ENCODE measurements around the gene LRRC75A. TPM values are rescaled to one million over a fixed set of nuclear protein-coding genes. Genes with fewer than 3 reads are reported as not detected.
"Not testable (repeated sequence)": the region's sequence is repeated elsewhere in the genome, so short reads cannot be mapped to it uniquely, and the experiment has no call there.

LRRC75A gene
- polyA plus RNA-seq, 4 donors: 4.4 to 5.4 (median 4.9) TPM

DNA sequence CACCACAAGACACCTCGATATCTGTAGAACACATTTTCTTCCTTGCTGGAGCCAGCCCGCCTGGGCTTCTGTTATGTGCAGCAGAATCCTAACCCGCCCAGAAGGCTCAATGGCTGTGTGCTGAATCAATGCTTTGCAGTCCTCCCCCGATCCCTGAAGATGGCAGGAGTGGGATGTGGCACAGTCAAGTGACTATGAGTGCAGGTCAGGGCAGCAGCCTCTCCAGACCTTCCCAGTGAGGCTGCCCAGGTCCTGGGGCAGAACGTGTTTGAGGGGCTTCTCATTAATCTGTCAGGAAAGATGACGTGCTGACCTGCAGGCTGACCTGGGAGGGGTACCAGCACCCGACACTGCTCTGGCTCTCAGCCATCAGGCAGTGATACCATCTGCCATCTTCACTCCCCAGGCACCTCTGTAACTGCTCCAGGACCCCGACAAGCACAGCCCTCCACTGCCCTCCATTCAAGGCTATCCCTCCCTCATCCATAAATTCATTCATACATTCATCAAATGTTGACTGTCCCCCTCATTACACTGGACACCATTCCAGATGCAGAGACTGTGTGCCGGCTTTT is 35.2 kb downstream of the LRRC75A start:
- DNase-seq (ENCODE audit: low read depth in 4 of 4, low spot score in 2 of 4): no peak

DNA sequence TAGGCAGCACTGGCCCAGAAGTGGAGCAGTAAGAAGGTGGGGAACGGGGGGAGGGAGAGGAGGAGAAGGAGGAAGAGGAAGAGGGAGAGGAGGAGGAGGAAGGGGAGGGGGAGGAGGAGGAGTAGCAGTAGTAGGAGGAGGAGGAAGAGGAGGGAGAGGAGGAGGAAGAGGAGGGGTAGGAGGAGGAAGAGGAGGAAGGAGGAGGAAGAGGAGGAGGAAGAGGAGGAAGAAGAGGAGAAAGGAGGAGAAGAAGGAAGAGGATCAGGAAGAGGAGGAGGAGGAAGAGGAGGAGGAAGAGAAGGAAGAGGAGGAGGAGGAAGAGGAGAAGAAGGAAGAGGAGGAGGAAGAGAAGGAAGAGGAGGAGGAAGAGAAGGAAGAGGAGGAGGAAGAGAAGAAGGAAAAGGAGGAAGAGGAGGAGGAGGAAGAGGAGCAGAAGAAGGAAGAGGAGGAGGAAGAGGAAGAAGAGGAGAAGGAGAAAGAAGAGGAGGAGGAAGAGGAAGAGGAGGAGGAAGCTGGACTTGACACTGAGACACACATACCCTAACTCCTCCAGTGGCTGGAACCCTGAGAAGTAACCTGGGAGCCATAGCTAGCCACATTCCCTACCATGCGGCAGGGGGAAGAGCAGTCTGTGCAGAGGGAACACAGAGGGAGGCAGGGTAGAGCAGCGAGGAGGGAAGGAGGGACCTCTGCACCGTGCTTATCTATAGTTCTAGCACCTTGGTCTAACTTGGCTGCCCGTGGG is 35.8 kb downstream of the LRRC75A start:
- no peak for DNase-seq (ENCODE audit: low read depth in 4 of 4, low spot score in 2 of 4)

DNA sequence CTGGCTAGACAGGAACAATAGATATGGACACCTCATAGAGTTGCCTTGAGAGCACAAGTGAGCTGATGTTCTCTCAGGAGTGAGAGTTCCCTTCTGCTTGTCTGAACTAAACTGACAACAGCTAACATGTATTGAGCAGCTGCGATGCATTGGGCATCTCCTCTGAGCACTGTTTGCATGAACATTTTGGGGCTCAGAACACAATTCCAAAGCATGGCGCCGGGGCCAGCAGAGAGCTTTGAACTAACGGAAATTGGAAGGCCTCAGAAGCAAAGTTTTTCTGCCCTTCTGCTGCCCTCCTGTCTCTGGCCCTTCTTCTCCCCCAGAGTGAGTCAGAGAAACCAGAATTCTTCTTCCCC is 38.5 kb downstream of the LRRC75A start:
- no peak for DNase-seq (ENCODE audit: low read depth in 4 of 4, low spot score in 2 of 4)

DNA sequence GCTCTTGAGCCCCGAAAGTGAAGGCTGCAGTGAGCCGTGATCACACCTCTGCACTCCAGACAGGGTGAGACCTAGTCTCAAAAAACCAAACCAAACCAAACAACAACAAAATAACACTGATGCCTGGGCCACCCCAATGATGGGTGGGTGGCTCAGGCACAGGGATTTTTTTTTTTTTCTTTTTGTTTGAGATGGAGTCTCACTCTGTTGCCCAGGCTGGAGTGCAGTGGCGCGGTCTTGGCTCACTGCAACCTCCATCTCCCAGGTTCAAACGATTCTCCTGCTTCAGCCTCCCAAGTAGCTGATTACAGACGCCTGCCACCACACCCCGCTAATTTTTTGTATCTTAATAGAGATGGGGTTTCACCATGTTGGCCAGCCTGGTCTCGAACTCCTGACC is 39.7 kb downstream of the LRRC75A start:
- DNase-seq (ENCODE audit: low read depth in 4 of 4, low spot score in 2 of 4): not testable (repeated sequence)

DNA sequence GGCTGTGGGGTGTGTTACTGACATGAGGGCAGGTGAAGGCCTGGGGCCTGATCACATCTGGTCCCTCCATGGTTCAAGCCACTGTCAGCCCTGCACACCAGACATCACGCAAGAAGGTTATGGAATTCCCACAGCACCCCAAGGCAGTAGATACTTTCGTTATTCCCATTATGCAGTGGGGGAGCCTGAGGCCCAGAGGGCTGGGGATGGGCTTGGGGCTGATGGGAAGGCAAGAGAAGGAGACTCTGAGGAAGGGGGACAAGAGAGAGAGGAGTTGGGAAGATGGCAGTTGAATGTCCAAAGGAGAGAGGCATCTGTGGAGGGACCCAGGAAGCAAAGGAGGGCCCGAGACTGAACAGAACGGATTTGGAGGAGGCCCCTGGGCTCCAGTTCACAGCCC is 42.0 kb downstream of the LRRC75A start:
- no peak for DNase-seq (ENCODE audit: low read depth in 4 of 4, low spot score in 2 of 4)

DNA sequence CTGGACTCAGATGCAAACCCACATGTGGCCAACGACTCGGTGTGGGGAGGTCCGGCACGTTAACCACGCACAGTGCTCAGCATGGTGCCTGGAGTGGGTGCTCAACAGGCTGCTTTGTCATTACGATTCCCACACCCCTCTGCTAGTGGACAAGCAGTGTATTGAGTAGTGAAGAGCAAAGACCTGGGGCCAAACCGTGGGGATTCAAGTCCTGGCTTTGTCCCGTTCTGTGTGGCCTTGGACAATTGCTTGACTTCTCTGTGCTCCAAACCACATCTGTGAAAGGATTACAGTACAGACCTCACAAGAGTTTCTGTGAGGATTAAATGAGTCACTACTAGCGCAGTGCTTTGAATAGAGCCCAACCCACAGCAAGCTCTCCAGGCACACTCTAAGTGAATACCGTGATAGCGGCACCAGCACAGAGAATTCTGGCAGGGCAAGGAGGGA is 42.8 kb downstream of the LRRC75A start:
- DNase-seq (ENCODE audit: low read depth in 4 of 4, low spot score in 2 of 4): no peak

DNA sequence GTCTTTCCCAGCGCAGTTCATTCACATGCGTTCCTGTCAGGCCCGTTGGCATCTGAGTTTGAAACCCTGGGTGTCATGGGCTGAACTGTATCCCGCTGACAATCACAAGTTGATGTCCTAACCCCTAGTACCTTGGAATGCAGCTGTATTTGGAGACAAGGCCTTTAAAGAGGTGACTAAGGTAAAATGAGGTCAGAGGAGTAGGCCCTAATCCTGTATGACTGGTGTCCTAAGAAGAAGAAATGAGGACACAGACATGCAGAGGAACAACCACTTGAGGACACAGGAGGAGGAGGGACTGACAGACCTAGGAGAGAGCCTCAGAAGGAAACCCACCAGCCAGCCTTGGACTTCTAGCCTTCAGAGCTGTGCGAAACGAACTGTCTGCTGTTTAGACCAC is 43.5 kb downstream of the LRRC75A start:
- no peak for DNase-seq (ENCODE audit: low read depth in 4 of 4, low spot score in 2 of 4)

DNA sequence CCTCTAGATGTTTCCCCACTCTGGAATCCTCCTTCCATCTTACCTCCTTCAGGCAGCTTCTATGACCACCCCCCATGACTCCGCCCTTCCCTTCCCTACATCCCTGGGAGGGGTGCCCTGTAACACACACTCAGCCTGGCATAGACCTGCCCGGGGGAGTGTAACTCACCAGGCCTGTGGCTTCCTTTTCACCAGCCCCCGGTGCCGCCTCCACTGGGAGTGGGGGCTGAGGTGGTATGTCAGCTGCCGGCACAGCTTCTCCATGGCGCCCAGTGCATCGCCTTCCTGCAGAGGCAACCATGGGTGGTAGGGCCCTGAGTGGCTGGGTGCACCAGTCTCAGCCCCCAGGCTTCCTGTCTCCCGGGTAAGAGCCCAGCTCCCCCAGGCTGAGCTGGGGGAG is 44.3 kb downstream of the LRRC75A start:
- DNase-seq (ENCODE audit: low read depth in 4 of 4, low spot score in 2 of 4): no peak

DNA sequence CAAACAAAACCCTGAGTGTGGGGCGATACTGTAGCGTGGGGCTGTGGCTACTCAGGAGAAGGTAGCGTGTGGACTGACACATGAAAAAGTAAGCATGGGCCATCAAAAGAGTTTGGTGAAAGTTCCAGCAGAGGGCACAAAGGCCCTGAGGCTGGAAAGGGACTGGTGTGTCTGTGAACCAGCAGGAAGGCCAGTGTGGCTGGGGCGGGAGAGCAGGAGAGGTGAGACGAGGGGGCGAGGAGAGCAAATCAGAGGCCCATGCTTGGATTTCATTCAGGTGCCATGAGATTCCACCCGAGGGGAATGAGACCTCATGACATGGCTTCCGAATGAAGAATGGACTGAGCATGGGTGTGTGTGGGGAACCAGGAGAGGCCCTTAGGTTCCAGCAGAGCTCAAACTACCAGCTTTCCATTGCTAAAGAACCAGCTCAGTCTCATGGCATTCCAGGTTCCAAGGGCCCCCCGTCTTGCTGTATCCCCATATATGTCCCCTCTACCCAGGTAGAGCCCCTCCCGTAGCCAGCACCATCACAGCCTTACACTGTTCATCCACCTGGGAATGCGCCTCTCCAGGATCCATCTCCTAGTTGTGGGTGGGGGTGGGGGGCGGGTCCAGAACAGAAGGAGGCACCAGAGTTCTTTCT is 45.5 kb downstream of the LRRC75A start:
- no peak for DNase-seq (ENCODE audit: low read depth in 4 of 4, low spot score in 2 of 4)

DNA sequence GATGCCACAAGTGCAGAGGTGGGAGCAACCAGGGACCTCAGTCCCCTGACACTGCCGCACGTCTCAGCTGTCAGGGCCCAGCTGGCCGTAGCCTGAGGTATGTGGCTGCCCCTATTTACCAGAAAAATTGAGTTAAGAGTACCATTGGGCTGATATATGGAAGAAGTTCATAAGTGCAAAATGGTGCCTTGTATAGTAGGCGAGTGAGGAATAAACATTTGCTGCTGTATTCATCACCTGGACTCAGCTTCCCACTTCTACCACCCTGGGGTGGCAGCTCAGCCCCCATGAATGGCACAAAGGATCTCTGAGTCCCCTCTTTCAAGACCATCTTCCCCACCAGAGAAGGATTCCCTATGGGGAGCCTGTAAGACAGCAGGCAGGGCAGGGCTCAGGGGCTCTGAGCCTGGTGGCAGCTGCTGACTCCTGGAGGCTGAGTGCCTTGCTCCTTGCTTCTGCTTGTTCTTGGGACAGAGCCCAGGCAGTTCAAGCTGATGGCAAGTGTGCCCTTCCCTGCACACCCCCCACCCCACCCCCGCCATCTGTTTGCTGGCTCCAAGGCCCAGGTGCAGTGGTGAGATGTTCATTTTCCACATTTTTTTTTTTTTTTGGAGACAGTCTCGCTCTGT is 47.6 kb downstream of the LRRC75A start:
- no peak for DNase-seq (ENCODE audit: low read depth in 4 of 4, low spot score in 2 of 4)

DNA sequence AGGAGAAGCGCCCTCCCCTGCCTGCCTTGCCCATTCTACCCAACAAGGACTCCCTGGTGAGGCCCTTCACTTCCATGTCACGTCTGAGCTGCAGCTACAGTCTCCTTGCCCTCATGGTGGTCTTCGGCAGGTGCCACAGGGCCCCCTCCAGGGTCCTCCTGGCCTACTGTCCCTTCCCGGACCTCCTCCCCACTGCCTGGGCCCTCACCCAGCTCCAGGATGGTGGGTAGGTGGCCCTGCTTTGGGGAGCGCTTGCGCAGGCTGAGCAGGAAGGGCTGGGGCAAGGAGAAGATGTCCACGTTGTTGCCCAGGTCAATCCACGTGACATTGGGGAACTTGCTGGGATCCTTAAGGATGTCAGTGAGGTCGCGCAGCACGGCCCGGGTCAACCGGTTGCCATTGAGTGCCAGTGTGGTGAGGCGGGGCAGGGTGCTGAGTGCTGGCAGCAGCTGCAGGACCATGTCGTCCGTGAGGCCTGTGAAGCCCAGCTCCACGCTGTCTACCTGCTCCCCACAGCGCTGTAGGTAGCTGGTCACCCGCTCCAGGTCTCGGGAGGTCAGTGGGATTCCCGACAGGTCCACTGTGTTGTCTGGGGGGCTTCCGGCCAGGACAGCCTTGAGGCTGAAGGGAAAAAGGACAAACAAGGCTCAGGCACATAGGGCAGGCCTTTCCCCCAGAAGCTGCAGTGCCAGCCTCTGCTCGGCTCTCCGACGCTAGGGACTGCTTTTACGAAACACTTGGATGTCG is 48.3 kb downstream of the LRRC75A start:
- DNase-seq (ENCODE audit: low read depth in 4 of 4, low spot score in 2 of 4): no peak

DNA sequence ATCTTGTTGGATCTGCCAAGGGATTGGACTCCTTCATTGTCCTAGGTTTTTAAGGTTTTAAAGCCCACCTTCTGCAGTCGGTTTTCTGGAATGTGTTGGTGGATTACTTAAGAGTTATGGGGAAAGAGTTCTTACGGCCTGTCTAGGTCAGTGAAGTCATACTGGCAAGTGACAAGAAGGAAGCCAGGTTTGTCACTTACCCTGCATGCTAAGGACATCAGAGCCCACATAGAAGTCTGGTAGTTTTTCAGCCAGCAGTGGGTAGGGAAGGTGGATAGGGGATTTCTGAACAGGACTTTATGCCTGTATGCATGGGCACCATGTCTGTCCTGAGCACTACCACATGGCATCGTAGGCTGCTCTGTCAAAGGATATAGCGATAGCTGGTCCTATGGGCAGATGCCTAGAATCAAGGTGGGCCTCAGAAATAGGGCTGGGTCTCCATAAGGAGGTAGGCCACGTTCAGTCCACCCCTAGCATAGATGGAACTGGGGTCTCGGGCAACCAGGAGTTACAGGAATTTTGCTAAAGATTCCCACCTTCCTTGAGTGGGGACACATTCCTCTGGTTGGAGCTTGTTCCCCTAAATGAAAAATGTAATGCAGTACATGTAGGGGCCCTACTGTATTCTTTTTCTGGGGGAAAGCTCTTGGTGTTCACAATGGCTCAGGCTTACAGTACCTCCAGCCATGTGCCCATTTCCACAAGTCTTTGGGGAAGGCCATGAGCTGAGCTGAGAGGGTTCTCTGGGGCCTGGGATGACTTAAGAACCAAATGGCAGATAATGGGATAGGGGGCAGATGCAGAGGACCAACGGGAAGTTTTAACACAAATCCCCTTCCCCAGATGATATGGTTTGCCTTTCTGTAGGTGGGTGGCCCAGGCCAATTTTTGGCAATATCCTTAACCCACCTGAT is 49.1 kb downstream of the LRRC75A start:
- no peak for DNase-seq (ENCODE audit: low read depth in 4 of 4, low spot score in 2 of 4)

DNA sequence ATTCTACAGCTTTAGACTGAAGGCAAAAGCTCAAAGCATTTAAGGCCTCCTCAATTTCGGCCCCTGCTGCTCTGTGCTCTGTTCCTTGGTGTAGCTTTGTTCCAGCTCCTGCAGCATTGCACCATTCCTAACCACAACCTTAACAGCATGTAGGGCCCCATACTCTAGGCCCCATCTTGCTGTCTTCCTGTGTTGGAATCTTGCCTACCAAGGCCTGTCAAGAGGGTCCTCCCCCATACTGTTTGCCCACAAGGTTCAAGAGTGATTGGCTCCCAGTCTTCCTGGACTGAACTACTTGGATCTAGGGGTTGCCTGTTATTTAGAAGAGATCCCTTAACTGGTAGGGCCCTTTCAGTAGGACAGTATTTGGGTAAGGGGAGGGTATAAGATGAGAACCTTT is 49.9 kb downstream of the LRRC75A start:
- no peak for DNase-seq (ENCODE audit: low read depth in 4 of 4, low spot score in 2 of 4)

DNA sequence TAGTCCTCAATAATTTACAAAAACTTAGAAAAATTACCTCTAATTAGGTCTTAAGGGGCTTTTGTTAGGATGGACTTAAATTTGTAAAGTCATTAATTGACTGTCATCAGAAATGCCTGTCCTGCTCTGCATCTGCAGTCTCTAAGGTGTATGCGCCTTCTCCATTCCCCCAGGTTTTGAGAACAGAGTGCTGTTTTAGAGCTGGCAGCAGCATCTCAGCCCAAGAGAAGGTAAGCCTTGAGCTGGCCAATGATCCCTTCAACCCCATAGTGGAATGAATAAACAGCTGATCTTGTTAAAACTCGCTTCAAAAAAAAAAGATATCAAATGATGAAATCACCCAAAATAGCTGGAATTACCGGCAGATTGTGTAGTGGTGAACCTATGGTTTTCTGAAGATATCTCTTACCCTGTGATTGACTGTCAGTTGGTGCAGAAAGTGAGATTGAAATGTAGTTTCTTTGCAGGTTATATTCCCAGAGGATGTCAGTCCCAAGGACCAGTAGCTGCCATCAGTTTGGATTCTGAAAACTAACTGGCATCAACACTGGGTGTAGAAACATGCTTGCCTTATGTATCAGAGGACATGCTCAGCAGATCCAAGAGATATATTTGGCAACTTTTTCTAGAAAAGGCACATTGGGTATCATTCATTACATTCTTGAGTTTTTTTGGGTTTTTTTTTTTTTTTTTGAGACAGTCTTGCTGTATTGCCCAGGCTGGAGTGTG is 50.9 kb downstream of the LRRC75A start:
- DNase-seq (ENCODE audit: low read depth in 4 of 4, low spot score in 2 of 4): no peak

DNA sequence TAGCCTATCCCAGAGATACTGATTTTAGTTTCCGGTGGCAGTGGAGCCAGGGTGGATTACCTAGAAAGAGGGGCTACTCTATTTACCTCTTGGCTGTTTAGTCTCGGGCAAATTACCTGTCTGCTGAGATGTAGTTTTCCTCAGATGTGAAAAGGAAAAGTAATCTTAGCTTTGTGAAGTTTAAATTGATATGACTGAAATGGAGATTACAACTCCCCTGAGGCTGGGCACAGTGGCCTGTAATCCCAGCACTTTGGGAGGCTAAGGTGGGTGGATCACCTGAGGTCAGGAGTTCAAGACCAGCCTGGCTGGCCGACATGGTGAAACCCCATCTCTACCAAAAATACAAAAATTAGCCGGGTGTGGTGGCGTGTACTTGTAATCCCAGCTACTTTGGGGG is 51.6 kb downstream of the LRRC75A start:
- not testable (repeated sequence) for DNase-seq (ENCODE audit: low read depth in 4 of 4, low spot score in 2 of 4)

DNA sequence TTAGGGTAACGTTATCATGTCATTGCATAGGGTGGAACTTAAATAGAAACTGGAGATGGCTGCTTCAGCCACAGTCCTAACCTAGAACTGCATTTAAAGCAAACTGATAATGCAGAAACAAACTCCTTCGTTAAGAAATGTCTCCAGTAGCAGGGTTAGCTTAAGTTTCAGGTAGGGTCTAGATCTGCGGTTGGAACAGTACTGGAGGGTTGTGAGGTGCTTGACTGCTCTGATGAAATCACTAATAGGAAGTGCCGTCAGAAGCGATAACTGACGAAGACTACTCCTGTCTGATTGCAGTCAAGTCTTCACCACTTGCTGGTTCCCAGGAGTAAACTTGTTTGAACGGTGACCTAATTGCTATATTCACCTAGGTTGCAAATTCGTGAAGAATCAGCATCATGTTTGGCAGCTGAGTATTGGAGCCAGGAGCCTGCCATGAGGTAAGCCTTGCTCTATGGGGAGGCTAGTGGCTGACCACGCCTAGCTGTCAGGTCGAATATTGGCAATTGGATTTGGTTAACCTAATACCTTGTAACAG is 52.1 kb downstream of the LRRC75A start:
- no peak for DNase-seq (ENCODE audit: low read depth in 4 of 4, low spot score in 2 of 4)

DNA sequence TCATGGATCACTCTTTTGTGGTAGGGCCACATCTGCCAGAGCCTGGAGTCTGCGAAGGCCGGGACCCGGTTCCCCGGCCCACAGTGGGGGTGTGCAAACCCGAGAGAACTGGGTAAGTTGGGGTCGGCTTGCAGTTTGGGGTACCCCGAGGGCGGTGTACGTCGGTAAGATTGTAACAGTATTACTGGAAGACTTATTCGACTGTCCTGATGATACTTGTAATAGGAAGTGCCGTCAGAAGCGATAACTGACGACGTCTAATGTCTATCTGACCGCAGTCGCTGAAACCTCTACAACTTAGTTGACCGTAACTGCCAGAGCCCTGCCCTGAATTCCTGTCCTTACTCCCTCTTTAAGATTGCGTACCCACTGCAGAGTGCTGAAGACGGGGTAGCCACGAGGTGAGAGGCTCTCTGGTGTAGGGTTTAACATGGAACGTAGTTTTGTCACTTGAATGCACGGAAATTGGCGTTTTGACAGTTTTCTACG is 52.6 kb downstream of the LRRC75A start:
- DNase-seq (ENCODE audit: low read depth in 4 of 4, low spot score in 2 of 4): no peak

DNA sequence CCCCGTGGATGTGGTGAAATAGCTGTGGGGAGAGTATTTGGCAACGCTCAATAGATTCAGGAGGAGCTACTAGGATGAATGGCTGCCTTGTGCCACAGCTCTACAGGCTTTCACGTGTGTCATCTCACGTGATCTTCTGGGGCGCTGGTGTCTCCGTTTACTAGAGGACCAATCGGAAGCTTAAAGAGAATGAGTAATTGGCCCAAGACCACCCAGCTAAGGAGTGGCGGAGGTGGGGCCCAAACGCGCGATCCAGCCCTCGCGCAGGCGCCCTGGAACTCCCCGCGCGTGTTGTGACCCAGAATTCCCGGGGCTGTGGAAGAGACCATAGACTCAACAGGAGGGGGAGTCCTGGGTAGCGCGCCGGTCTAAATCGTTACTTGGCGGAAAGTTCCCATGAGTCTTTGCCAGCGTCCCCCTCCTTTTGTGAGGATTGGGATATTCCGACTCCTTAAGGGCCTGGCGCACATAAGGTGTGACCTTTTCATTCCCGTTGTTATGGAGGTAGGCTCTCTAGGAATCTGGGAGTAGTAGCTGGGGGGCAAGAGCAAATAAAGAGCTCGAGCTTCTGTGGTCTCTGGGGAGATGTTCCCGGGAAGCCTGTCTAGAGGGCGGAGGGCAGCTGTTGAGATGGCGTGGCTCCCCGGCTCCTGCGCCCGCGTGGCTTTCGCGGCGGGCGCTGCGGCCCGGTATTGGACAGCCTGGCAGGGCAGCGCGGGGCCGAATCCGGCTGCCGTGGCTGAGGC is 53.3 kb downstream of the LRRC75A start:
- peak; percentile 94 to 99 (median 98) for DNase-seq (ENCODE audit: low read depth in 4 of 4, low spot score in 2 of 4)
